Trophoblast cell (in vitro differentiated cells and primary cell): ENCODE results near the gene TMEM234.

ENCODE experiments used
- DNase-seq, 2 donors: peaks; one replicate each; pipeline ENCODE4 v3.0.0-alpha.2; 2016
- H2AFZ ChIP-seq: 2 replicates; pipeline ENCODE4 v1.6.1; 2013; ENCODE audit warnings: low read length, moderate library complexity, mild to moderate bottlenecking; ENCODE audit not compliant: insufficient read depth, poor library complexity
- H2AK5ac ChIP-seq: 2 replicates; pipeline ENCODE4 v1.6.1; 2013; ENCODE audit warnings: mild to moderate bottlenecking, low read length
- H2BK120ac ChIP-seq: 2 replicates; pipeline ENCODE4 v1.6.1; 2013; ENCODE audit warnings: low read length, mild to moderate bottlenecking, moderate library complexity; ENCODE audit not compliant: insufficient read depth, poor library complexity
- H2BK12ac ChIP-seq: 2 replicates; pipeline ENCODE4 v1.6.1; 2013; ENCODE audit warnings: mild to moderate bottlenecking, low read length, moderate library complexity
- H2BK5ac ChIP-seq: 2 replicates; pipeline ENCODE4 v1.6.1; 2013; ENCODE audit warnings: low read length, low read depth, moderate library complexity, mild to moderate bottlenecking; ENCODE audit not compliant: poor library complexity
- H3K14ac ChIP-seq: 2 replicates; pipeline ENCODE4 v1.6.1; 2013; ENCODE audit warnings: mild to moderate bottlenecking, low read length
- H3K18ac ChIP-seq: 2 replicates; pipeline ENCODE4 v1.6.1; 2013; ENCODE audit warnings: mild to moderate bottlenecking, low read length
- H3K23ac ChIP-seq: 2 replicates; pipeline ENCODE4 v1.6.1; 2013; ENCODE audit warnings: low read length
- H3K27ac ChIP-seq: 2 replicates; pipeline ENCODE4 v1.5.1; 2013; ENCODE audit warnings: low read depth, mild to moderate bottlenecking, inconsistent platforms, low read length, moderate library complexity
- H3K27me3 ChIP-seq: 2 replicates; pipeline ENCODE4 v1.6.1; 2013; ENCODE audit warnings: inconsistent platforms, mild to moderate bottlenecking, low read length, moderate library complexity; ENCODE audit not compliant: insufficient read depth
- H3K36me3 ChIP-seq, 2 experiments: 1 replicate in 1 of 2; 2 replicates in 1 of 2; pipeline ENCODE4 v1.6.1; 2013; ENCODE audit warnings: low read length in 2 of 2, mild to moderate bottlenecking in 2 of 2, moderate library complexity in 1 of 2; ENCODE audit not compliant: insufficient read depth in 2 of 2, control insufficient read depth in 1 of 2
- H3K4ac ChIP-seq: 2 replicates; pipeline ENCODE4 v1.6.1; 2013; ENCODE audit warnings: low read depth, mild to moderate bottlenecking, low read length, moderate library complexity
- H3K4me1 ChIP-seq, 2 experiments: 1 replicate in 1 of 2; 2 replicates in 1 of 2; pipeline ENCODE4 v1.6.1; 2013; ENCODE audit warnings: low read length in 2 of 2, mild to moderate bottlenecking in 2 of 2, moderate library complexity in 1 of 2; ENCODE audit not compliant: insufficient read depth in 2 of 2, control insufficient read depth in 1 of 2
- H3K4me2 ChIP-seq: 2 replicates; pipeline ENCODE4 v1.6.1; 2013; ENCODE audit warnings: inconsistent platforms, mild to moderate bottlenecking, low read length, moderate library complexity
- H3K4me3 ChIP-seq: 2 replicates; pipeline ENCODE4 v1.5.1; 2013; ENCODE audit warnings: mild to moderate bottlenecking, low read depth, low read length, inconsistent platforms
- H3K79me1 ChIP-seq: one replicate; pipeline ENCODE4 v1.6.1; 2013; ENCODE audit warnings: low read length
- H3K79me2 ChIP-seq: 2 replicates; pipeline ENCODE4 v1.6.1; 2013; ENCODE audit warnings: low read length, mild to moderate bottlenecking; ENCODE audit not compliant: control insufficient read depth, insufficient read depth, poor library complexity
- H3K9ac ChIP-seq: 2 replicates; pipeline ENCODE4 v1.6.1; 2013; ENCODE audit warnings: mild to moderate bottlenecking, low read length
- H3K9me3 ChIP-seq: 2 replicates; pipeline ENCODE4 v1.6.1; 2013; ENCODE audit warnings: low read depth, mild to moderate bottlenecking, control low read depth, inconsistent platforms, low read length; ENCODE audit not compliant: insufficient read depth
- H4K12ac ChIP-seq: 2 replicates; pipeline ENCODE4 v1.6.1; 2013; ENCODE audit warnings: low read depth, mild to moderate bottlenecking, low read length, moderate library complexity
- H4K8ac ChIP-seq: 2 replicates; pipeline ENCODE4 v1.6.1; 2013; ENCODE audit warnings: low read depth, mild to moderate bottlenecking, low read length, moderate library complexity
- H4K91ac ChIP-seq: one replicate; pipeline ENCODE4 v1.6.1; 2013; ENCODE audit warnings: low read depth, mild to moderate bottlenecking, low read length, moderate library complexity
- WGBS: extraction: QIAGEN DNeasy Blood & Tissue Kit; methylation state at CpG from one replicate; pipeline ENCODE4 v1.1.7; 2013; ENCODE audit warnings: missing lambda C conversion rate; ENCODE audit not compliant: insufficient read length, insufficient coverage; ENCODE audit errors: extremely low coverage; 5-methylcytosine and 5-hydroxymethylcytosine counted together

The TMEM234 gene

GRCh38 chr1:32208469-32208868 is 13.7 kb downstream of the TMEM234 start:
- Histone ChIP-seq H3K4me3 (no peak overlapping the region), H3K14ac (no peak overlapping the region), H4K8ac (no peak overlapping the region), H3K4ac (no peak overlapping the region), H2AFZ (no peak overlapping the region), H3K79me1 (peaks cover 8% of the 10 kb centered on the region), H3K27me3 (no peaks in the 10 kb centered on the region), H4K91ac (no peak overlapping the region), H3K18ac (no peak overlapping the region), H3K79me2 (peaks cover 4% of the 10 kb centered on the region), H2AK5ac (no peak overlapping the region), H3K23ac (no peak overlapping the region), H3K27ac (no peak overlapping the region), H4K12ac (no peak overlapping the region), H3K36me3 (peaks cover 3 to 8% of the 10 kb centered on the region in 2 experiments), H3K4me1 (peaks cover 10 to 13% of the 10 kb centered on the region in 2 experiments), H2BK120ac (no peak overlapping the region), H2BK5ac (no peak overlapping the region), H3K9ac (no peak overlapping the region), H2BK12ac (no peak overlapping the region), H3K9me3 (no peaks in the 10 kb centered on the region), H3K4me2 (no peak overlapping the region)
- WGBS = no CpG with 5 or more reads among the region's 6 CpGs
- DNase-seq = no peak

GRCh38 chr1:32205401-32206370 is 16.5 kb downstream of the TMEM234 start, which contains the start of gene IQCC:
TSS of gene IQCC (plus strand) at chr1:32205671. CDS start at chr1:32205682, 11 bp downstream.
- no peak within 1 kb of the TSS for H3K27ac ChIP-seq
- H3K4me2 ChIP-seq = peak within 1 kb of the TSS; percentile 84
- H2AK5ac ChIP-seq = peak within 1 kb of the TSS; percentile 10
- H2BK5ac ChIP-seq = no peak within 1 kb of the TSS
- peak within 1 kb of the TSS; percentile 73 for H3K4me3 ChIP-seq
- H3K27me3 ChIP-seq = no peaks in the 10 kb centered on the region
- peak within 1 kb of the TSS; percentile 58 for H4K12ac ChIP-seq
- WGBS = no CpG with 5 or more reads among the region's 77 CpGs
- peak within 1 kb of the TSS; percentile 84 for H3K9ac ChIP-seq
- H2BK12ac ChIP-seq = peak within 1 kb of the TSS; percentile 16
- H3K4me1 ChIP-seq = peaks cover 16 to 19% of the 10 kb centered on the region in 2 experiments
- peak within 1 kb of the TSS; percentile 80 for H2AFZ ChIP-seq
- peaks cover 0 to 8% of the 10 kb centered on the region in 2 experiments for H3K36me3 ChIP-seq
- H3K18ac ChIP-seq = peak within 1 kb of the TSS; percentile 9
- peak within 1 kb of the TSS; percentile 6 for H2BK120ac ChIP-seq
- peak within 1 kb of the TSS; percentile 76 for H4K91ac ChIP-seq
- peaks cover 15% of the 10 kb centered on the region for H3K79me1 ChIP-seq
- peaks cover 4% of the 10 kb centered on the region for H3K79me2 ChIP-seq
- no peak within 1 kb of the TSS for H3K23ac ChIP-seq
- no peaks in the 10 kb centered on the region for H3K9me3 ChIP-seq
- peak within 1 kb of the TSS; percentile 77 for H3K14ac ChIP-seq
- peak within 1 kb of the TSS; percentile 85 for H4K8ac ChIP-seq
- peak; percentile 90 to 96 for DNase-seq
- peak within 1 kb of the TSS; percentile 51 for H3K4ac ChIP-seq

GRCh38 chr1:32204943-32205361 is 17.2 kb downstream of the TMEM234 start:
- no peak overlapping the region for H2BK5ac ChIP-seq
- no CpG with 5 or more reads among the region's 26 CpGs for WGBS
- no peaks in the 10 kb centered on the region for H3K27me3 ChIP-seq
- no peak overlapping the region for H3K4ac ChIP-seq
- peaks cover 0 to 8% of the 10 kb centered on the region in 2 experiments for H3K36me3 ChIP-seq
- H3K4me1 ChIP-seq = peaks cover 16 to 19% of the 10 kb centered on the region in 2 experiments
- peak overlapping the region; percentile 58 for H4K12ac ChIP-seq
- H2AFZ ChIP-seq = peak overlapping the region; percentile 80
- H3K14ac ChIP-seq = peak overlapping the region; percentile 30
- H3K18ac ChIP-seq = peak overlapping the region; percentile 7
- no peak overlapping the region for H2BK120ac ChIP-seq
- H3K23ac ChIP-seq = no peak overlapping the region
- no peak overlapping the region for H2AK5ac ChIP-seq
- DNase-seq = peak in 1 of 2 donors; percentile 33
- H2BK12ac ChIP-seq = peak overlapping the region; percentile 16
- H3K9me3 ChIP-seq = no peaks in the 10 kb centered on the region
- no peak overlapping the region for H3K27ac ChIP-seq
- H3K4me3 ChIP-seq = peak overlapping the region; percentile 73
- peak overlapping the region; percentile 18 for H3K9ac ChIP-seq
- H3K79me1 ChIP-seq = peaks cover 17% of the 10 kb centered on the region
- H4K8ac ChIP-seq = peak overlapping the region; percentile 66
- H3K79me2 ChIP-seq = peaks cover 4% of the 10 kb centered on the region
- H4K91ac ChIP-seq = peak overlapping the region; percentile 21
- peak overlapping the region; percentile 84 for H3K4me2 ChIP-seq

- peak overlapping the region; percentile 94 for H3K4me2 ChIP-seq
- peak in 1 of 2 donors; percentile 34 for DNase-seq
- H3K27ac ChIP-seq = no peak overlapping the region
- no peaks in the 10 kb centered on the region for H3K9me3 ChIP-seq
- H3K9ac ChIP-seq = peak overlapping the region; percentile 7
- no peak overlapping the region for H2AFZ ChIP-seq
- WGBS = no CpG with 5 or more reads among the region's 26 CpGs
- H2AK5ac ChIP-seq = no peak overlapping the region
- no peak overlapping the region for H3K23ac ChIP-seq
- H3K27me3 ChIP-seq = no peaks in the 10 kb centered on the region
- H3K4me3 ChIP-seq = peak overlapping the region; percentile 67
- peaks cover 11 to 18% of the 10 kb centered on the region in 2 experiments for H3K36me3 ChIP-seq
- no peak overlapping the region for H2BK120ac ChIP-seq
- no peak overlapping the region for H3K14ac ChIP-seq
- H3K4me1 ChIP-seq = peaks cover 15% of the 10 kb centered on the region in 2 experiments
- H3K79me1 ChIP-seq = peaks cover 17% of the 10 kb centered on the region
- H3K79me2 ChIP-seq = peaks cover 4% of the 10 kb centered on the region
- no peak overlapping the region for H2BK12ac ChIP-seq
- no peak overlapping the region for H4K91ac ChIP-seq
- no peak overlapping the region for H2BK5ac ChIP-seq
- no peak overlapping the region for H3K18ac ChIP-seq
- peak overlapping the region; percentile 33 for H4K8ac ChIP-seq
- H4K12ac ChIP-seq = no peak overlapping the region
- H3K4ac ChIP-seq = no peak overlapping the region
Measured at GRCh38 chr1:32201011-32201855, 20.9 kb downstream of the TMEM234 start.
